ENCODE results near the gene HSD17B11.
"Not testable (repeated sequence)": the region's sequence is repeated elsewhere in the genome, so short reads cannot be mapped to it uniquely, and the experiment has no call there.

The HSD17B11 gene

DNA sequence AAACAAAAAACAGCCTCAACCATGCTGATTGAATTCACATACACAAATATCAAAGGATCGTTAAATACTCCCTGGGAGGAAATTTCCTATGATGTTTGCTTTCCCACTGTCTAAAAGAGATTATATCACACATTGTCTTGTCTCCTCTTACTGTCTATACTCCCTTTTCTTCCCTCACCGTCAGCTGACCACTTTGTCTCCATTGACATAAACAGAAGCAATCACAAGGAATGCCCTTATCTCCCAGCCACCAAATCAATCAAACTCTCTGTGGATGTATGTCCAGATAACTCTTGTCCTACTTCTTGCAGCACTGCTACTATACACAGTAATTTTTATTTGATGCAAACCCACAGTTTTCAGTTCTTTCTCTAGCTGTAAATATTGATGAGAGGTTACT is 19.2 kb upstream of the HSD17B11 start:
- no peaks in the 10 kb centered on the region for H3K27me3 ChIP-seq (ENCODE audit: insufficient read depth, low read depth, severe bottlenecking)
- H3K27ac ChIP-seq: no peak overlapping the region
- no peak overlapping the region for H3K4me3 ChIP-seq (ENCODE audit: low read depth, low read length)
- DNase-seq: no peak
- peaks cover 6% of the 10 kb centered on the region for H3K9me3 ChIP-seq (ENCODE audit: severe bottlenecking)
- TF ChIP-seq, protein P1, sequence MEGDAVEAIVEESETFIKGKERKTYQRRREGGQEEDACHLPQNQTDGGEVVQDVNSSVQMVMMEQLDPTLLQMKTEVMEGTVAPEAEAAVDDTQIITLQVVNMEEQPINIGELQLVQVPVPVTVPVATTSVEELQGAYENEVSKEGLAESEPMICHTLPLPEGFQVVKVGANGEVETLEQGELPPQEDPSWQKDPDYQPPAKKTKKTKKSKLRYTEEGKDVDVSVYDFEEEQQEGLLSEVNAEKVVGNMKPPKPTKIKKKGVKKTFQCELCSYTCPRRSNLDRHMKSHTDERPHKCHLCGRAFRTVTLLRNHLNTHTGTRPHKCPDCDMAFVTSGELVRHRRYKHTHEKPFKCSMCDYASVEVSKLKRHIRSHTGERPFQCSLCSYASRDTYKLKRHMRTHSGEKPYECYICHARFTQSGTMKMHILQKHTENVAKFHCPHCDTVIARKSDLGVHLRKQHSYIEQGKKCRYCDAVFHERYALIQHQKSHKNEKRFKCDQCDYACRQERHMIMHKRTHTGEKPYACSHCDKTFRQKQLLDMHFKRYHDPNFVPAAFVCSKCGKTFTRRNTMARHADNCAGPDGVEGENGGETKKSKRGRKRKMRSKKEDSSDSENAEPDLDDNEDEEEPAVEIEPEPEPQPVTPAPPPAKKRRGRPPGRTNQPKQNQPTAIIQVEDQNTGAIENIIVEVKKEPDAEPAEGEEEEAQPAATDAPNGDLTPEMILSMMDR (IDR thresholded peaks at IDR 0.05; ENCODE audit: low read depth, low read length): no peak
- no peaks in the 10 kb centered on the region for H3K36me3 ChIP-seq

DNA sequence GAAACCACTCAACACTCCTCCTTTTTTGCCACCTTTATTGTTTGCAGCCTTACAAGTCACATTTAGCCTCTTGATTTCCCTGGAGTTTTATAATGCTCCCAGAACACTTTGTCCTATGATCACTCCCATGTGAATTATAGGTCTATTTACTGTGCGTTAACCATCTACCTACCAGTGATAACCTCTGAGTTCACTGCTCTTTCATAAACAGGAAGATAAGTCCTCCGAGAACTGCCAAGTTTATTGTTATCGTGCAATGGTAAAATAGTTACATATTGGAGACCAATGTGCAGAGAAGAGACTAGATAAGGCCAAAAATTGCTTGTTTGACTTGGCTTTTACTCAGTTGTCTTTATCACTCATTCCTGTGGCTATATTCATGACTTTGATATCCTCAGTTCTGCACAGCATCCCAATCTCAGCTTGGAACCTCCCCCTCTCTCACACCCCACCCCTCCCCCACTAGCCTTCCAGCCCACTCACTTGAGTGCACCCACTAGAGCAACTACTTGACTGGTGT is 18.5 kb upstream of the HSD17B11 start:
- Histone ChIP-seq H3K27ac (no peak overlapping the region), H3K4me3 (ENCODE audit: low read depth, low read length) (no peak overlapping the region), H3K27me3 (ENCODE audit: insufficient read depth, low read depth, severe bottlenecking) (no peaks in the 10 kb centered on the region), H3K9me3 (ENCODE audit: severe bottlenecking) (peaks cover 6% of the 10 kb centered on the region), H3K36me3 (no peaks in the 10 kb centered on the region)
- no peak for DNase-seq
- TF ChIP-seq, protein P1 (IDR thresholded peaks at IDR 0.05; ENCODE audit: low read depth, low read length): no peak

DNA sequence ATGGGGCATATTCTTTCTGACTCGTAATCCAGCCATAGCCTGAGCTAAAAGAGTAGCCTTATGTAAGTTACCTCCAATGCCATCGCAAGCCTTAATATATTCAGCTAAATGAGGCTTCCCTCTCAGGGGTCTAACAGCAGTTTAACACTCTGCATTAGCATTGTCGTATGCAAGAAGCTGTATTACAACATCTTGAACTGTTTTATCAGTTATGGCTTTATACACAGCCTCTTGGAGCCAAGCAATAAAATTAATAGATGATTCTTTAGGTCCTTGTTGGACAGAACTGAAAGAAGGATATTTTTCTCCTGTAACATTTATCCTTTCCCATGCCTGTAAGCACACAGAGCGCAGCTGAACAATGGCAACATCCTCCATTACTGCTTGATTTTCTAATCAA is 15.9 kb upstream of the HSD17B11 start:
- H3K36me3 ChIP-seq; H3K4me3 ChIP-seq (ENCODE audit: low read depth, low read length); H3K9me3 ChIP-seq (ENCODE audit: severe bottlenecking); H3K27me3 ChIP-seq (ENCODE audit: insufficient read depth, low read depth, severe bottlenecking); DNase-seq; H3K27ac ChIP-seq: not testable (repeated sequence)

DNA sequence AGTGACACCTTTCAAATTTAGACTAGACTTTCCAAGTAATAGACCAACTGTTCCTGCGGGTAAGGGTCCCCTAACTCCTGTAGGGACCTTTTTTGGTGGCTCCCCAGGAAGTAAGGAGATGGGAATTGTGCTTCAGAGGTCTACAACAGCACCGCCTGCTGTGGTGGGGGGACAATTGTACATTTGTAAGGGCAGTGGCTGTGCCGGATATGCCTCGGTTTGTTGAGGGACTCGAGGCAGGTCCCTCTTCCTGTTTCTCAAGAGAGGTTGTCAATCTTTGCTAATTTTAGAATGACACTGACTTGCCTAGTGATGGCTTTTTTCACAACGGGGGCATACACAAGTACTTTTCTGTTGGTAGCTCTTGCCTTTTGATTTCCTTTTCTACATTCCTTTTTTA is 15.5 kb upstream of the HSD17B11 start:
- no peaks in the 10 kb centered on the region for H3K27me3 ChIP-seq (ENCODE audit: insufficient read depth, low read depth, severe bottlenecking)
- TF ChIP-seq, protein P1 (IDR thresholded peaks at IDR 0.05; ENCODE audit: low read depth, low read length): no peak
- no peak for DNase-seq
- no peak overlapping the region for H3K4me3 ChIP-seq (ENCODE audit: low read depth, low read length)
- H3K9me3 ChIP-seq (ENCODE audit: severe bottlenecking): no peaks in the 10 kb centered on the region
- no peaks in the 10 kb centered on the region for H3K36me3 ChIP-seq
- H3K27ac ChIP-seq: no peak overlapping the region

DNA sequence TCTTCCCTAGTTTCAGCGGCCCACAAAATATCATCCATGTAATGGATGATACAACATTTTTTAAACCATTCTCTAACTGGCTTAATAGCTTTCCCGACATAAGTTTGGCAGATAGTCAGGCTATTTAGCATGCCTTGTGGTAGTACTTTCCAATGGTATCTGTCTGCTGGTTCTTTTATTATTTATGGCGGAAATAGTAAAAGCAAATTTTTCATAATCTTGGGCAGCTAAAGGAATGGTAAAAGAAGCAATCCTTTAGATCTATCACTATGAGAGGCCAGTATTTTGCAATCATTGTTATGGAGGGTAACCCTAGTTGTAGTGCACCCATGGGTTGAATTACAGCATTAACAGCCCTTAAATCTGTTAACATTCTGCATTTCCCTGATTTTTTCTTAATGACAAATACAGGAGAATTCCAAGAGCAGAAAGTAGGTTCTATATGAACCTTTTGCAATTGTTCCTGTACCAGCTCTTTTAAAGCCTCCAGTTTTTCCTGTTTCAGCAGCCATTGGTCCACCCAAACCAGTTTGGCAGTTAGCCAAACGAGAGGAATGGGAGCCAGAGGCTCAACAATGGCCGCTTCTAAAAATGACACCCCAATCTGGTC is 14.3 kb upstream of the HSD17B11 start:
- no peaks in the 10 kb centered on the region for H3K27me3 ChIP-seq (ENCODE audit: insufficient read depth, low read depth, severe bottlenecking)
- H3K27ac ChIP-seq: no peak overlapping the region
- DNase-seq: no peak
- no peaks in the 10 kb centered on the region for H3K9me3 ChIP-seq (ENCODE audit: severe bottlenecking)
- no peak overlapping the region for H3K4me3 ChIP-seq (ENCODE audit: low read depth, low read length)
- H3K36me3 ChIP-seq: no peaks in the 10 kb centered on the region
- TF ChIP-seq, protein P1 (IDR thresholded peaks at IDR 0.05; ENCODE audit: low read depth, low read length): no peak

DNA sequence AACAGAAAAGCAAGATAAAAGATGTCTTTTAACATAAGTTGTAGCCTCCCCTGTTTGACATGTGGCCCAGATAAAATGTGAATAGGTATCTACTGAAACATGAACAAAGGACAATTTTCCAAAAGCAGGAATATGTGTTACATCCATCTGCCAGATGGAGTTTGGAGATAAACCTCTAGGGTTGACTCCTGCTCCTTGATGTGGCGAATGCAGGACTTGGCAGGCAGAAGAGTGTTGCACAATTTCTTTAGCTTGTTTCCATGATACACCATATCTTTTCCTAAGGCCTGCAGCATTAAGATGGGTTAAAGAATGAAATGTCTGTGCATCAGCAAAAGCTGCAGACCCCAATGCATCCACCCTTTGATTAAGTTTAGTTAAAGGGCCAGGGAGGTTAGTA is 12.7 kb upstream of the HSD17B11 start:
- H3K27ac ChIP-seq; H3K4me3 ChIP-seq (ENCODE audit: low read depth, low read length); H3K36me3 ChIP-seq; H3K9me3 ChIP-seq (ENCODE audit: severe bottlenecking); H3K27me3 ChIP-seq (ENCODE audit: insufficient read depth, low read depth, severe bottlenecking); DNase-seq: not testable (repeated sequence)

DNA sequence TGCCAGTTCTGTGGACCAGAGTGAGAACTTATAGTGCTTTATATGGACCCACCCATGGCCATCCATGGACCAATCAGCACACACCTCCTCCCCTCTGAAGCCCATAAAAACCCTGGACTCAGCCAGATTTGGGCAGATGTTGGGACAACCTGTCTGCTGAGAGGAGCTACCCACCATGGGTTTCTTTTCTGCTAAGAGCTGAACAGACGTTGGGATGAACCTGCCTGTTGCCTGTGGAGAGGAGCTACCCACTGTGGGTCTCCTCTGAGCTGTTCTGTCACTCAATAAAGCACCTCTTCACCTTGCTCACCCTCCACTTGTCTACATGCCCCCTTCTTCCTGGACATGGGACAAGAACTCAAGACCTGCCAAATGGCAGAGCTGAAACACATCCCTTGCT is 9.0 kb upstream of the HSD17B11 start:
- no peak overlapping the region for H3K4me3 ChIP-seq (ENCODE audit: low read depth, low read length)
- TF ChIP-seq, protein P1 (IDR thresholded peaks at IDR 0.05; ENCODE audit: low read depth, low read length): no peak

More for the DNA sequence above, 9.0 kb upstream of the HSD17B11 start:
- H3K9me3 ChIP-seq (ENCODE audit: severe bottlenecking): peaks cover 2% of the 10 kb centered on the region
- H3K36me3 ChIP-seq: no peaks in the 10 kb centered on the region
- H3K27me3 ChIP-seq (ENCODE audit: insufficient read depth, low read depth, severe bottlenecking): no peaks in the 10 kb centered on the region
- no peak overlapping the region for H3K27ac ChIP-seq
- DNase-seq: no peak
